NCI-H345 treated with DMSO at 0.1 percent for 48 hours (cell line): ENCODE data around the gene ADAM8.
"Not testable (repeated sequence)": the region's sequence is repeated elsewhere in the genome, so short reads cannot be mapped to it uniquely, and the experiment has no call there.

Source experiments
- DNase-seq: peaks from one replicate; lab custom pipeline; 2025; ENCODE audit not compliant: unreplicated experiment; lab: John Stamatoyannopoulos, UW

Gene ADAM8

GRCh38 chr10:133276435-133277201 lies at the start of gene ADAM8:
Gene ADAM8 (minus strand): TSS chr10:133276868. CDS start chr10:133276817, 51 bp downstream.
- no peak for DNase-seq

GRCh38 chr10:133326223-133326551 lies 49.5 kb upstream of the ADAM8 start:
- DNase-seq, result no peak

GRCh38 chr10:133325440-133326222 lies 49.0 kb upstream of the ADAM8 start:
- no peak for DNase-seq

- DNase-seq, result no peak
Measured at GRCh38 chr10:133324857-133325260, 48.2 kb upstream of the ADAM8 start.

GRCh38 chr10:133324198-133324792 lies 47.6 kb upstream of the ADAM8 start:
- DNase-seq, result peak; percentile 25

- not testable (repeated sequence) for DNase-seq
Measured at GRCh38 chr10:133322064-133322709, 45.5 kb upstream of the ADAM8 start.

GRCh38 chr10:133320852-133321422 lies 44.3 kb upstream of the ADAM8 start:
- DNase-seq, result not testable (repeated sequence)

- peak; percentile 25 for DNase-seq
Measured at GRCh38 chr10:133318494-133319127, 41.9 kb upstream of the ADAM8 start.

- no peak for DNase-seq
Measured at GRCh38 chr10:133316732-133317131, 40.1 kb upstream of the ADAM8 start.

GRCh38 chr10:133316266-133316665 lies 39.6 kb upstream of the ADAM8 start:
- DNase-seq, result no peak

- DNase-seq, result no peak
Measured at GRCh38 chr10:133315847-133316246, 39.2 kb upstream of the ADAM8 start.

- DNase-seq, result no peak
Measured at GRCh38 chr10:133314911-133315310, 38.2 kb upstream of the ADAM8 start.

- DNase-seq, result no peak
Measured at GRCh38 chr10:133313192-133313591, 36.5 kb upstream of the ADAM8 start.

GRCh38 chr10:133312769-133313145 lies 36.1 kb upstream of the ADAM8 start:
- DNase-seq, result no peak

GRCh38 chr10:133312016-133312768 lies 35.5 kb upstream of the ADAM8 start:
- DNase-seq, result no peak

- DNase-seq, result no peak
Measured at GRCh38 chr10:133311570-133311969, 34.9 kb upstream of the ADAM8 start.

- DNase-seq, result no peak
Measured at GRCh38 chr10:133310789-133311188, 34.1 kb upstream of the ADAM8 start.

- no peak for DNase-seq
Measured at GRCh38 chr10:133310399-133310755, 33.7 kb upstream of the ADAM8 start.

GRCh38 chr10:133309720-133310398 lies 33.2 kb upstream of the ADAM8 start:
- peak; percentile 20 for DNase-seq
